GM10266 (cell line): ENCODE results near the gene SPAG16.

ENCODE experiments used
- DNase-seq: peaks from one replicate; pipeline ENCODE4 v3.0.0; 2012; ENCODE audit errors: extremely low spot score
- TF ChIP-seq, protein P1 (sequence below): IDR thresholded peaks from 2 replicates; pipeline ENCODE4 v1.5.1; 2012; ENCODE audit warnings: mild to moderate bottlenecking, low read depth; ENCODE audit not compliant: control insufficient read depth, insufficient read depth; ENCODE audit errors: missing control alignments

SPAG16 gene

DNA sequence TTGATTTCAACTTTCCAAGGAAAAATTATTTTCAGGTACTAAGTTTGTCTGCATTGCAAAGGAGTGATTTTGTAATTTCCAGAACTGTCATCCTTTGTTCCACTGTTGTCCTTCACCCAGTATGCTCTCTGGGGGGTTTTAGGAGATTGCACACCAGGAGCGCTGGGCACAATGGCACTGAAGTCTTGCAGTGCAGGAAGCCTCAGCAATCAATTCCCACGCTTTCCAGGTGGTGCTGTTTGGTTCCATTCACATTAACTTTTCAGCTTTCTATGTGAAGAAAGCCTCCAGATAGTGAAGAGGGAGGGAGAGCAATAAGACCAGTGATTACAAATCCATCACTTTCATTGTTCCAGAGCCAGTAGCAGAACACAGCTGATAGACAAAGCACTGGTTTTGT lies 782.6 kb downstream of the SPAG16 start:
- no peak for DNase-seq
- TF ChIP-seq, protein P1, sequence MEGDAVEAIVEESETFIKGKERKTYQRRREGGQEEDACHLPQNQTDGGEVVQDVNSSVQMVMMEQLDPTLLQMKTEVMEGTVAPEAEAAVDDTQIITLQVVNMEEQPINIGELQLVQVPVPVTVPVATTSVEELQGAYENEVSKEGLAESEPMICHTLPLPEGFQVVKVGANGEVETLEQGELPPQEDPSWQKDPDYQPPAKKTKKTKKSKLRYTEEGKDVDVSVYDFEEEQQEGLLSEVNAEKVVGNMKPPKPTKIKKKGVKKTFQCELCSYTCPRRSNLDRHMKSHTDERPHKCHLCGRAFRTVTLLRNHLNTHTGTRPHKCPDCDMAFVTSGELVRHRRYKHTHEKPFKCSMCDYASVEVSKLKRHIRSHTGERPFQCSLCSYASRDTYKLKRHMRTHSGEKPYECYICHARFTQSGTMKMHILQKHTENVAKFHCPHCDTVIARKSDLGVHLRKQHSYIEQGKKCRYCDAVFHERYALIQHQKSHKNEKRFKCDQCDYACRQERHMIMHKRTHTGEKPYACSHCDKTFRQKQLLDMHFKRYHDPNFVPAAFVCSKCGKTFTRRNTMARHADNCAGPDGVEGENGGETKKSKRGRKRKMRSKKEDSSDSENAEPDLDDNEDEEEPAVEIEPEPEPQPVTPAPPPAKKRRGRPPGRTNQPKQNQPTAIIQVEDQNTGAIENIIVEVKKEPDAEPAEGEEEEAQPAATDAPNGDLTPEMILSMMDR: no peak

DNA sequence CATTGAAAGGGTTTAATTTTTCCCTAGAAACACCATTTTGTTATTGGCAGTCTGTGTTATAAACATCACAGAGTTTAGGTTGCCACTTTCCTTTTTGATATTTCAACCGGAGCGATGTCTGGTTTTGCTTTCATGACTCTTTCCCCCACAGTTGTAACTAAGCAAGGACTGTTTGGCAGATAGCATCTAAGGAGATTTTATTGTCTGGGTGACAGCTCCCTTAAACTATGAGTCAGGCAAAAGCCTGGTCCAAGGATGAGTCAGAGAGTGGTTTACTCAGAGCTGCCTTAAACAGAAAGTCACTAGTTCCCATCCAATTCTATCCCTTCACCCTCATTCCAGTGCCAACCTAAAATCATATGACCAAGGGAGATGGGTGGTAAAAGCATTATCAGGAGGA lies 785.0 kb downstream of the SPAG16 start:
- no peak for DNase-seq
- TF ChIP-seq, protein P1: no peak

DNA sequence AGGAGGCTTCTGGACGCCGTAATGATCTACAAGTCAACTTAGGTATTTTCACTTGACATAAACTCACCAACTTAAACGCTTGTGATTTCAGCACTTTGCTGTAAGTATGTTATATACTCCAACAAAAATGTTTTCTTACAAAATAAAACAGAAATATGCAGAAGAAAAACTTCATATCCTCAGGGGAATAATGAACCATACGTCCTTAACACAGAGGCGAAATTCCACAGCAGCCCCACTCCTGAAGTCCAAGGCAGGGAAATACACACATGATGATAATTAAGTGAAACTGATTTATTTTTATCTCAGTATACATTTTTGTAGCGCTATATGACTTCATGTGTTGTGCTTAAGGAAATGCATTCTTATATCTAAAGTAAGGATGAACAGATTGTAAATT lies 791.2 kb downstream of the SPAG16 start:
- no peak for DNase-seq
- TF ChIP-seq, protein P1: no peak

DNA sequence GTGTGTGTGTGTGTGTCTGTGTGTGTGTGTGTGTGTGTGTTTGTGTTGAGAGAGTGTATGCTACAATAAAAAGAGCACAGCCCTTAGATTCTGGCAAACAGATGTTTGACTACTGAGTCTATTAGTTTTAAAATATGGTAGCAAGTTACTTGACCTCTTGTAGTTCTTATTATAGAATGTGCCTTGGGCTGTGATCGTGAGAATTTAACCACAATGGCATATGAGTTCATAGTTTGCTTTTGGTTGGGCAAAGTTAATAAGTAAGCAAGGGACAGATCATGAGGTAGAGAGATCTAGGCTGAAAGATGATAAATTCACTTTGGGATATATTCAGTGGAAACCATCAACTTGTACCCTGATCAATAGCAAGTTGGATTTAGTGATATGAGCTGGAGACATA lies 792.3 kb downstream of the SPAG16 start:
- TF ChIP-seq, protein P1: no peak
- DNase-seq: no peak

DNA sequence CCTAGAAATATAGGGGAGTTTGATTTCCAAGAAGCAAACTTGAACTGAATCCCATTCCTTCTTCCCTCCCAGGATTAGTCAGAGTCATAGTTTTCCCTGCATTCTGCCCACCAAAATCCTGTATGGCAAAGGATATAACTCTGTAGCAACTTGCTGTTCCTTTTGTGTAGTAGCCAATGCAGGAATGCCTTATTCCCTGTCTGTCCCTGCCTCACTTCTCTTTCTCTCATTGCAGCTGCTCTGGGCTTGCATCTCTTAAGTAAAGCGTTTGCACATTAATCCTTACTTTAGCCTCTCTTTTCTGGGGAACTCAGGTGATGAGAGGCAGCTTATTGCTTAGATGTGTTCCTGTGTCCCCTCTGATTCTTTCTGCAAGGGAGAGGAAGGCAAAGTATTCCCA lies 793.5 kb downstream of the SPAG16 start:
- TF ChIP-seq, protein P1: no peak
- no peak for DNase-seq

DNA sequence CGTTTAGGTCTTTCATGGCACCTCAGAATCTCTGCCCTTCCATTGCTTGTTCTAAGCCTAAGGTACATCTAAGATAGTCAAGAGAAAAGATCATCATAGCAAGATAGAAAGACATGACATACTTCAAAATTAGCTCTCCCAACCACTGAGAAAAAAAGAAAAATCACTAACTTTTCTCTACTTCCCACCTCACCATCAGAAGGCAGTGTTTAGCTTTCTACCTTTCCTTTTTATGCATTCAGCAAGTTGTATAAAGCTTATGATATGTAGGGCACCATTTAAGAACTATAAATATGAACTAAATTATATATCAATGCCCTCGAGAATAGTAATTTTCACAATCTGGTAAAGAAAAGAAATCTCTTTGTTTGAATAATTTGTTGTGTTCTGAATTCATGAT lies 794.8 kb downstream of the SPAG16 start:
- TF ChIP-seq, protein P1: no peak
- no peak for DNase-seq

DNA sequence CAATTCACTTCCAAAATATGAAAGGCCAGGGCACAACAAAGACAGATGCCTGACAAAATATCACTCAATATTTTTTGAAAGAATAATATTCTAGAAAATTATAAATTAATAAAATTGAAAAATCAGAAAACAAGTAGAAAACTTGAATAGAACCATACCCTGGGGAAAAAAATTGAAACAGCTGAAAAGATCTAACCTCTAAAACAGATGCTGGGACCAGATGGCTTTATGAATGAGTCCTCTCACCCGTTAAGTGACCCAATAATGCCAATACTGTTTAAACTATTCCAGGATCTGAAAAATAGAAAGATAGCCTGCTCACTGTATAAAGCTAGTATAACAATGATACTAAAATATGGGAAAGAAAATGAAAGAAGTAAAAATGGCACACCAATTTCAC lies 804.3 kb downstream of the SPAG16 start:
- DNase-seq: no peak
- TF ChIP-seq, protein P1: no peak
